ENCODE results near the gene GHRHR.

Gene GHRHR

DNA sequence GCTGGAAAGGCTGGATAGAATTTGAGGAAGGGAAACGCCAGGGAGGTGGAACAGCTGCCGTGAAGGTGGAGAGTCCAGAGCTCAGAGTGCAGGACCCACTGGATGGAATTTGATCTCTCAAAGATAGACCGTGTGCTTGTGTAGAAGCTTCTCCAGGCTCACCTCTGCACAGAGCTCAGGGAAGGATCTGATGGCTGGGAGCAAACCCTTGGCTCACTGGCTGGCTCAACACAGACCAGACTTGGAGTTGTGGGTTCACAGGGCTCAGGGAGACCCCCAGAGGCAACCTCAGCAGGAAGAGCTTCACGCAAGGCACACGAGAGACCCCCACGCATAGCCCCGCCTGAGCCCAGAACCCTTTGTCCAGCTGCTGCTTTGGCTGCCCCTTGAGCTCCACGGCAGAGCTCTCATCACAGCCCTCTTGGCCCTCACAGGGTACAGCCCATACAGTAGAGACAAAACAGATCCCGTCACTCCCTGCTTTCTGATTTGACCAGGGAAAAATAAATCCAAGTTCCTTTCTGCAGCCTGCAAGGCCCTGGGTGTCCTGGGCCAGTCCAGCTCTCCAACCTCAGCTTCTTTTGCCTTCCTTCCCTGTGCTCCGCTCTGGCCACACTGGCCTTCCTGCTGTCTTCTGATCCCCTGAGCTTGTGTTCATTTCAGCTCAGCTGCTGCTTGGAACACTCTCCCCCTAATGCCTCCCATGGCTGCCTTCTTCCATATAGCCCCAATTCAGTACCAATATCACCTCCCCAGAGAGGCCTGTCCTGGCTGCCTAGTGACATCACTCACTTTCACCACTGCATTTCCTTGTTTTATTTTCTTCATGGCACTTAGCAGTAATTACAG lies 26.3 kb downstream of the GHRHR start:
- H3K27ac Mint-ChIP-seq = no peak overlapping the region
- no peaks in the 10 kb centered on the region for H3K36me3 Mint-ChIP-seq

DNA sequence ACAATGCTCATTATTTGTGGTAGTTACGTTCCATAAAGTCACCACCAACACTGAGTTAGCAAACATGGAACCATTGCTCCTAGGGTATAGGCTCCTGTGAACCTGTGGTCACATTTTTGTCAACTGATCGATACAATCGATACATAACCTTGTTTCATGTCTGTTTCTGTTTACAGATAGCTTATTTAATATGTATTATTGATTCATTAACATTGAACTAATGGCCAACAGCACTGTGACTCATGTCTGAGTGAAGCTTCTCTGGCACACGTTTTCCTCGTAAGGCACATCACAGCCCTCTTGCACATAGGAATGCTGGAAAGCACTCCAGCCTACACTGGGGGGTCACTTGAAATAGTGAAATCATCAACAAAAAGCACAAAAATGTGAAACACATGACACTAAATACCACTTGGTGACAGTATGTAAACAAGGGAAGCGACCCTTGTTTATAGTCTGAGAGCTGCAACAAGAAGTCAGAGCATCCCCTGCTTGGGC lies 27.0 kb downstream of the GHRHR start:
- Mint-ChIP-seq H3K9me3 (no peaks in the 10 kb centered on the region), H3K27me3 (peaks cover 33 to 42% of the 10 kb centered on the region in 2 donors), H3K36me3 (no peaks in the 10 kb centered on the region), H3K4me1 (peaks cover 2 to 7% of the 10 kb centered on the region in 2 donors), H3K4me3 (no peak overlapping the region), H3K27ac (no peak overlapping the region)
- no peak for DNase-seq
- ATAC-seq (replicated peaks) = no peak

More for the DNA sequence above, 26.3 kb downstream of the GHRHR start:
- Mint-ChIP-seq H3K27me3 (peaks cover 36 to 48% of the 10 kb centered on the region in 2 donors), H3K9me3 (no peaks in the 10 kb centered on the region), H3K4me1 (peaks cover 2 to 7% of the 10 kb centered on the region in 2 donors), H3K4me3 (no peak overlapping the region)
- DNase-seq = no peak
- ATAC-seq (replicated peaks) = no peak

DNA sequence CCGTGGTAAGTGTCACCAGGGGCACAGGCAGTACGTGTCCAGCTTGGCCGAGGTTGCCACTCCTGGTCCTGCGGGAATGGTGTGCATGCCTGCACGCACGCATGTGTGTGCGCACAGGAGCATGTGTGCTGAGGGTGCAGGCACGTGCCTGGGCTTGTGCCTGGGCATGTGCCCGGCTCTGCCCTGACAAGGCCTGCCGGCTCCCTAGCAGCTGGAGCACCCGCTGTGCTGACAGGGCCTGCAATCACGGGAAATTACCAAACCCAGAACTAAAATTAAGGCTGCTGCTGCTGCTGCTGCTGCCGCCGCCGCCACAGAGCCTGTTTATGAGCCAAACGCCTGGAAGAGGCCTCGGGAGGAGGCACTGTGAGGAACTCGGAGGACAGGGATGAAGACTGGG lies 28.7 kb downstream of the GHRHR start:
- Mint-ChIP-seq H3K36me3 (no peaks in the 10 kb centered on the region), H3K9me3 (no peaks in the 10 kb centered on the region), H3K27me3 (peaks cover 16 to 33% of the 10 kb centered on the region in 2 donors), H3K4me3 (no peak overlapping the region), H3K4me1 (no peaks in the 10 kb centered on the region), H3K27ac (no peak overlapping the region)
- DNase-seq (no peak), ATAC-seq (replicated peaks) (no peak)

DNA sequence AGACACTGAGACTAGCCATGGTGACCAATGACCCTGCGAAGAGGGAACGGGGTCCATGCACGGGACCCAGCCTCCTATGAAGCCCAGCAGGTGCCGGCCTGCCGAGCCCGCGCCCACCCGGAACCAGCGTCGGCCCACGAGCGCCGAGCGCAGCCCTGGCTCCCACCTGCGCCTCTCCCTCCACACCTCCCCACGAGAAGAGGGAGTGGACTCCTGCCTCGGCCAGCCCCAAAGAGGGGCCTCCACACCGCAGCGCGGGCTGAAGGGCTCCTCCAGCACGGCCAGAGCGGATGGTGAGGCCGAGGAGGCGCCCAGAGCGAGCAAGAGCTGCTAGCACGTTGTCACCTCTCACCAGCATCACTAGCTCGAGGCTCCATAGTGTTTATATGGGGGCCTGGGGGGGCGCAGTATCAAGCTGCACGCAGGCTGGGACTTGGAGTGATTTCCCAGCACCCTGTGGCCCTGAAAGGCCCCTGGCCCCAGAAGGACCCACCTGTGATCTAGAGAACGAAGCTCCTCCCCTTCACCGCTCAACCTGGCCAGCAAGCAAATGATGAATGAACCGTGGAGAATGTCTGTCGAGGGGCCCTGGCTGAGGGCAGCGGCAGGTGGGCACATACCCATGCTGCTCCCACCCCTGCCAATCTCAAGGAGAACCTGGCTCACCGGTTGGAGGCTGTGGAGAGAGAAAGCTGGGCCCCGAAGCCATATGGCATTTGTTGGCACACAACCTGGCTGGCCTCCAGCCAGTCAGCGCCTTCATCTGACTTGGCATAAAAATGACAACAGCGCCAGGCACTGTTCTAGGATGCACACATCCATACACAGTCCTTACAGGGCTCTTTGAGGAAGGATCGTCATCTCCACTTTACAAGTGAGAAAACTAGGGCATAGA lies 30.7 kb downstream of the GHRHR start:
- DNase-seq (no peak), ATAC-seq (replicated peaks) (no peak)
- Mint-ChIP-seq H3K4me1 (no peaks in the 10 kb centered on the region), H3K36me3 (no peaks in the 10 kb centered on the region), H3K27me3 (peaks cover 11 to 21% of the 10 kb centered on the region in 2 donors), H3K27ac (no peak overlapping the region), H3K4me3 (no peak overlapping the region), H3K9me3 (no peaks in the 10 kb centered on the region)

DNA sequence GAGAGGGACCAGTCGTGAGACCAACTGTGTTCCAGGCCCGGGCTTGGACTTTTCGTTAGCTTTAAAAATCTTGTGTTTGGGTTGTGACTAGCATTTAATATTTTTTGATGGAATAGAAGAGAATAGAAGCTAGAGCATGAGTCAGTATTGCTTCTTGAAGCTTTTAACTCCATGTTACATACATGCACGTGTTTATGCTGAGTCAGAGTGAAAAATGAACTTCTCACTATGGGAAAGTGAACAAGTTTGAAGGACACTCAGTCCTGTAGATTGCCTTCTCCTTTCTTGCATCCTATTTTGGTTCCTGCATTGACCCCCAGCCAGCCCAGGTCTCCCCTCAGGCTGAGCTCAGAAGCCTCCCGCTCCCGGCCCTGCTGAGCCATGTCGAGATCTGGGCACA lies 31.8 kb downstream of the GHRHR start:
- Mint-ChIP-seq H3K9me3 (no peaks in the 10 kb centered on the region), H3K36me3 (no peaks in the 10 kb centered on the region), H3K4me1 (no peaks in the 10 kb centered on the region), H3K4me3 (no peak overlapping the region), H3K27ac (no peak overlapping the region), H3K27me3 (peaks cover 7 to 21% of the 10 kb centered on the region in 2 donors)
- ATAC-seq (replicated peaks) = no peak
- DNase-seq = no peak

DNA sequence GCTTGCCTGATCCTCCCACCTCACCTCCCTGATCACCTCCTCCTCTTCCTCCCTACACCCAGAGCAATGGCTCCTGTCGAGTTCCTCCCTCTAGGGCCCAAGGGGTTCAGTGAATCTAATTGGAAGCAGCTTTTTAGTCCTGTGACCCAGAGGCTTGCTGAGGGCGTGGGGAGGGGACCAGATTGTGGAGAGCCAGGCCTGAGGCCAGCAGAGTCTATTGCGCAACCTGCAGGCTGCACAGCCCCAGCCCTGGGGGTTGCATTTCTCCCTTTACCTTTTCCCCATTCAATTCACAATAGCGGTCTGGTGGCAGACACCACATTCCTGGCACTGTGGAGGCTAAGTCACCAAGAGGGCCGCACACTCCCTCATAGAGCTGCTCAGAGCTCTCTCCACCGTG lies 32.5 kb downstream of the GHRHR start:
- DNase-seq (no peak), ATAC-seq (replicated peaks) (no peak)
- Mint-ChIP-seq H3K4me3 (no peak overlapping the region), H3K27me3 (peaks cover 7 to 19% of the 10 kb centered on the region in 2 donors), H3K9me3 (no peaks in the 10 kb centered on the region), H3K27ac (no peak overlapping the region), H3K36me3 (no peaks in the 10 kb centered on the region), H3K4me1 (no peaks in the 10 kb centered on the region)

DNA sequence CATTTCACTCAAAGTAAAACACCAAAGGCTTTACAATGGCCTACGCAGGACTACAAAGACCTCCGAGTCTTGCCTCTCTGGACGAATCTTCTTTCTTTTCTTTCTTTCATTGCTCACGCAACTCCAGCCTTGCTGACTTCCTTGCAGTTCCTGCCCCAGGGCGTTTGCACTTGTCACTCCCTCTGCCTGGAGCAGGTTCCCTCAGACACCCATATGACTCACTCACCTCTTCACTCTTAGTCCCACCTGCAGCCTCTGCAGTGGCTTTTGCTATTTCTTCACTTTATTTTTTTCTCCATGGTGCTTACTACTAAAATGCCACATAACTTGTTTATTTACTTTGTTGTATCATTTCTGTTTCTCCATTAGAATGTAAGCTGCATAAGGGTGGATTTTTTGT lies 33.1 kb downstream of the GHRHR start:
- Mint-ChIP-seq H3K27ac (no peak overlapping the region), H3K9me3 (no peaks in the 10 kb centered on the region), H3K4me1 (no peaks in the 10 kb centered on the region), H3K36me3 (no peaks in the 10 kb centered on the region), H3K4me3 (no peak overlapping the region), H3K27me3 (peaks cover 7 to 18% of the 10 kb centered on the region in 2 donors)
- ATAC-seq (replicated peaks) (no peak), DNase-seq (no peak)

DNA sequence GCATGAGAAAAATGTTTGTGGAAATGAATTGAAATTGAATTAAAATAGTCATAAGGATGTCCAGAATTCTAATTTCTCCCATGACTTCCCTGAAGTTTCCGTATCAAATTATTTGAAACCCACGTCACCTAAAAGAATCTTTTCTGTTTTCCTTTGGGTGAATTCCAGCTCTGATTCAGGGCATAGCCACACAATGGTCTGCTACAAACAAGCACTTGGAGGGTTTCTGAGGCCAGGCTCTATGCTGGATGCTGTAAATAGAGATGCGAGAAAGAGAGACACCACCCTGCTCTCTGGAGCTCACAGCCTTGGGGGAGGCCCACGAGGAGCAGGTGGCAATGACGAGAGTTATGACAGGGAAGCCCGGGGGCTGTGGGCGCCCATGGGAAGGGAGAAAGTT lies 33.6 kb downstream of the GHRHR start:
- H3K27ac Mint-ChIP-seq = no peak overlapping the region
- no peaks in the 10 kb centered on the region for H3K9me3 Mint-ChIP-seq
- no peaks in the 10 kb centered on the region for H3K36me3 Mint-ChIP-seq
- DNase-seq (no peak), ATAC-seq (replicated peaks) (no peak)
- no peak overlapping the region for H3K4me3 Mint-ChIP-seq
- H3K27me3 Mint-ChIP-seq = peaks cover 7 to 18% of the 10 kb centered on the region in 2 donors
- H3K4me1 Mint-ChIP-seq = no peaks in the 10 kb centered on the region

DNA sequence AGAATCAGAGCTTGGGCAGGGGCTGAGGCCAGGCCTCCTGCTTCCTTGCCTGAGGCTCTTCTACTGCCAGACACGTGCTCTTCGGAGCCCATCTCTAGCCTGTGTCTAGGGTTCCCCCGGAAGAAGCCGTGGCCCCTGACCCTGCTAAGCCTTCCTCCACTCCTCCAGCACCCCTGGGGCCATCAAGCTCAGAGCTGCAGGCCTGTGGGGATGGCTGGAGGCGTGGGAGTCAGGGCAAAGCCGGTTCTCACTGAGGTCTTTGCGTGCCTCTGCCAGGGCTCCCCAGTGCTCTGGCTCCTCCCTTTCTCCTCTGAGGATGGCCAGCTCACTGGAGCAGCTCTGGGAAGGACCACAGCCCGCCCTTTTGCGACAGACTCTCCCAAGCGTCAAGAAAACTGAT lies 34.4 kb downstream of the GHRHR start:
- no peaks in the 10 kb centered on the region for H3K36me3 Mint-ChIP-seq
- no peak overlapping the region for H3K27ac Mint-ChIP-seq
- DNase-seq = no peak
- no peaks in the 10 kb centered on the region for H3K4me1 Mint-ChIP-seq
- no peak overlapping the region for H3K4me3 Mint-ChIP-seq
- H3K27me3 Mint-ChIP-seq = peaks cover 7 to 18% of the 10 kb centered on the region in 2 donors
- no peaks in the 10 kb centered on the region for H3K9me3 Mint-ChIP-seq
- ATAC-seq (replicated peaks) = no peak

DNA sequence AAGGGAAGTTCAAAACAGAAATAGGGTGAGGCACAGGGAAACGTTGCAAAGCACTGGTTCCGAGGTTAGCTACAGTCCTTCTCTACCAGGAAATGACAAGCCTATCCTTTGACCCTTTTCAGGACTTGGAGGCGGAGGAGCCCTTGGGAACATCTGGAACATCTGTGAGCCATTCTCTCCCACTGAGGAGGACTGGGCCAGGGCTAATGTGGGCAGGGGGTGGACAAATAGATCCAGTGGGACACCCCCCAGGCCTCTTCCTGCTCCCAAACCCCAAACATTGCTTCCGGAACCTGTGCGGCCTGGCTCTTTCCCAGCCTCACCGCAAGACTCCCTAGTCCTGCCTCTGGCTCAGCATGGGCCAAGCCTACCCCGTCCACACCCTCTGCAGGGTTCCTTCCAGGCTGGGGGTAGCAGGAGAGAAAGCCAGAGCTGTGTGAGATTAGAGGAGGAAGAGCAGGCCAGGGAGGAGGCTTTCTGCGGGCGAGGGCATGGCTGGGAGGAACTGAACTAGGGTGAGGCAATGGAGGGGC lies 36.5 kb downstream of the GHRHR start:
- Mint-ChIP-seq H3K36me3 (no peaks in the 10 kb centered on the region), H3K4me3 (no peak overlapping the region), H3K9me3 (no peaks in the 10 kb centered on the region), H3K27me3 (peaks cover 7 to 18% of the 10 kb centered on the region in 2 donors), H3K4me1 (no peaks in the 10 kb centered on the region), H3K27ac (no peak overlapping the region)
- no peak for ATAC-seq (replicated peaks)
- DNase-seq = no peak

DNA sequence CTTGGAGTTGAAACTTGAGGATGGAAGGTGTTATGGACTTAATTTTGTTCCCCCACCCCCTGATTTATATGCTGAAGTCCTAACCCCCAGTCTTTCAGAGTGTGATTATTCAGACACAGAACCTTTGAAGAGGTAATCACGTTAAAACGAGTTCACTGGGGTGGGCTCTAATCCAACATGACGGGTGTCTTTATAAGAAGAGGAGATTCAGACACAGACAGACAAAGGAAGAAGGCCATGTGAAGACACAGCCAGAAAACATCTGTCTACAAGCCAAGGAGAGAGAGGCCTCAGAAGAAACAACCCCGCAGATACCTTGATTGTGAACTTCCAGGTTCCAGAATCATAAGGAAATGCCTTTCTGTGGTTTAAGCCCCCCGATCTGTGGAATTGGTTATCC lies 37.0 kb downstream of the GHRHR start:
- no peak for ATAC-seq (replicated peaks)
- no peak overlapping the region for H3K4me3 Mint-ChIP-seq
- H3K4me1 Mint-ChIP-seq = no peaks in the 10 kb centered on the region
- no peak overlapping the region for H3K27ac Mint-ChIP-seq
- H3K9me3 Mint-ChIP-seq = no peaks in the 10 kb centered on the region
- H3K36me3 Mint-ChIP-seq = no peaks in the 10 kb centered on the region
- DNase-seq = no peak
- H3K27me3 Mint-ChIP-seq = peaks cover 7 to 18% of the 10 kb centered on the region in 2 donors

DNA sequence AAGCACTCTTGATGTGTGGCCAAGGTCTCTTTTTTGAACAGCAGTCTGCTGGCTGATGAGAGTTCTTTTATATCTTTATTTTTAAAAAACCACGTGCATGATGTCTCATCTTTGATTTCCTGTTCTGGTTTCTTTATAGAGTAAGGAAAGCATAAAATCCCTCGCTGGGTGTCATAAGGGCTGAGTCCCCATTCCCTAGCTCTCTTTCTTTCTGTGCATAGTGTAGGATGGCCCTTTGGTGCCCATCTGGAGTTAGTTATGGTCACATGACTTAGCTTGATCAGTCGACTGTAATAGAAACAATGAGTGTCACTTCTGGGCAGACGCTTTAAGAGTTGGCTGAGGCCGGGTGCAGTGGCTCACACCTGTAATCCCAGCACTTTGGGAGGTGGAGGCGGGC lies 38.5 kb downstream of the GHRHR start:
- H3K4me3 Mint-ChIP-seq = no peak overlapping the region
- H3K4me1 Mint-ChIP-seq = no peaks in the 10 kb centered on the region
- no peaks in the 10 kb centered on the region for H3K36me3 Mint-ChIP-seq
- no peak for DNase-seq
- ATAC-seq (replicated peaks) = no peak
- no peaks in the 10 kb centered on the region for H3K9me3 Mint-ChIP-seq
- H3K27me3 Mint-ChIP-seq = peaks cover 11 to 13% of the 10 kb centered on the region in 2 donors
- H3K27ac Mint-ChIP-seq = no peak overlapping the region

DNA sequence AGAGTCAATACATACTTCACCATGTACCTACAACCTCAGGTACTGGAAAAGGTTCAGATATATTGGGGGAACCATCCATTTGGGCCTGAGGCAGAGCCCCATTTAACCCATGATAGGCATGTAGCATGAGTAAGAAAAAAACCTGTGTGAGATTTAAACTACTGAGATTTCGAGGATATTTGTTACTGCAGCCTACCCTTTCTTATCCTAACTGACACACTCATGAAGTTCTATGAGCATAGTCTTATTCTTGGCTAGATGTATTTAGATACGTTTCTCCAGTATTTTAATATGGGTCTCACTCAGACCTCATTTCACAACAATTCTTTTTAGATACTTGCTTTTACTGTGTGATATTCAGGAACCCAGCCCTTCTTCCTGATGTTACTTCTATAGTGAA lies 39.3 kb downstream of the GHRHR start:
- DNase-seq = no peak
- H3K4me3 Mint-ChIP-seq = no peak overlapping the region
- no peaks in the 10 kb centered on the region for H3K4me1 Mint-ChIP-seq
- H3K36me3 Mint-ChIP-seq = no peaks in the 10 kb centered on the region
- peaks cover 8 to 13% of the 10 kb centered on the region in 2 donors for H3K27me3 Mint-ChIP-seq
- H3K9me3 Mint-ChIP-seq = no peaks in the 10 kb centered on the region
- ATAC-seq (replicated peaks) = no peak
- no peak overlapping the region for H3K27ac Mint-ChIP-seq

DNA sequence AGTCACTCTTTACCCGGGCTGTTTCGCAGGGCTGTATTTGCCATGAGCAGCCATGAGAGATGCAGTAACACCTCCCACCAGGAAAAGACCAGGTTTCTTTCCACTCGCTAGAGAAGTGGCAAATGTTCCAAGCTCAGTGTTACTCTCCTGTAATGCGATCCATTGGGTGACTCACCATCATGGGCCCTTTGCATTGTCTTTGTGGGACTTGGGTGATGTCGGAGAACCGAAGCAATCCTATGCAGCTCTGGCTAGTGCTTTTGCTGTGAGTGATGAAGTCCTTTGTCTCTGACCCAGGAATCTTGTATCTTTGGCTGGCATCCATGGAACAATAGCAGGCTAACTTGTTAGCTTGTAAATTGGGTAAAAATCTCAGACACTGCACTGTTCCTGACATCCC lies 40.0 kb downstream of the GHRHR start:
- DNase-seq = no peak
- H3K27ac Mint-ChIP-seq = no peak overlapping the region

More for the DNA sequence above, 40.0 kb downstream of the GHRHR start:
- Mint-ChIP-seq H3K4me3 (no peak overlapping the region), H3K9me3 (no peaks in the 10 kb centered on the region), H3K4me1 (no peaks in the 10 kb centered on the region), H3K36me3 (no peaks in the 10 kb centered on the region), H3K27me3 (peaks cover 8 to 10% of the 10 kb centered on the region in 2 donors)
- ATAC-seq (replicated peaks) = no peak

Measured in stimulated activated naive B cell treated with anti-CD40 and anti-IgM and Interleukin-4, amounts not matched to agents 10 μg/mL and 1 μg/mL and 100 μg/mL, for 72 hours (primary cell).